Erythroblast (primary cell): ENCODE data around the gene OPN4.

ENCODE experiments used
- GATA1 ChIP-seq: IDR thresholded peaks from 2 replicates; pipeline ENCODE4 v1.6.1; 2011; ENCODE audit warnings: low read depth, mild to moderate bottlenecking, control low read depth, low read length, moderate library complexity
- POLR2A ChIP-seq: IDR thresholded peaks from 2 replicates; pipeline ENCODE4 v1.6.1; 2011; ENCODE audit warnings: mild to moderate bottlenecking, low read length

DNA sequence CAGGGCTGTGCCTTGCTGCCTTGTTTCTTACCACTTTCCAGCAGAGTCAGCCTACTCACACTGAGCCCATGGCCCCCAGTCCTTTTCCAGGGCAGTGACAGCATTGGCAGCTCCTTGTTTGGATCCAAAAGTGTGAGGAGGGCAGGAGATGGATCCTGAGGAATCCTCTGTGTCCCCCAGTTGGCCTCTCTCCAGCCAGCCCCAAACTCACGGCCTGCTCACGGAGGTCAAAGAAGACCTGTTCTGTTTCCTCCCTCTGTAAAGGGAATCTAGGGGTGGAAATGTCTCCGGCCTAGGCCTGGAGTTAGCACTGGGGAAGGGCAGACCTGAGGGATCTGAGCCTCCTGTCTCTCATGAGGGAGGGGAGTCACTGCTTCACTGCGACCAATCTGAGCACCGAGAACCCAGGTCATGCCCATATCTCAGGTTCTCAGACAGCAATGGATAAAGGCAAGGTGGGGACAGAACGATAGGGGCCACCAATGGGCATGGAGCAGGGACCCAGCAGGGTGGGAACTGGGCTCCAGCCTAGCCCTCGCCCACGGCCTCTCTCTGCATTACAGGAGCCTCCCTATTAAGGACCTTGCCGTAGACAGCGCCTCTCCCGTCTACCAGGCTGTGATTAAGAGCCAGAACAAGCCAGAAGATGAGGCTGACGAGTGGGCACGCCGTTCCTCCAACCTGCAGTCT lies 37.1 kb downstream of the OPN4 start:
- TF ChIP-seq POLR2A (no peak), GATA1 (no peak)
